ENCODE measurements around the gene IQCE.

Gene IQCE

DNA sequence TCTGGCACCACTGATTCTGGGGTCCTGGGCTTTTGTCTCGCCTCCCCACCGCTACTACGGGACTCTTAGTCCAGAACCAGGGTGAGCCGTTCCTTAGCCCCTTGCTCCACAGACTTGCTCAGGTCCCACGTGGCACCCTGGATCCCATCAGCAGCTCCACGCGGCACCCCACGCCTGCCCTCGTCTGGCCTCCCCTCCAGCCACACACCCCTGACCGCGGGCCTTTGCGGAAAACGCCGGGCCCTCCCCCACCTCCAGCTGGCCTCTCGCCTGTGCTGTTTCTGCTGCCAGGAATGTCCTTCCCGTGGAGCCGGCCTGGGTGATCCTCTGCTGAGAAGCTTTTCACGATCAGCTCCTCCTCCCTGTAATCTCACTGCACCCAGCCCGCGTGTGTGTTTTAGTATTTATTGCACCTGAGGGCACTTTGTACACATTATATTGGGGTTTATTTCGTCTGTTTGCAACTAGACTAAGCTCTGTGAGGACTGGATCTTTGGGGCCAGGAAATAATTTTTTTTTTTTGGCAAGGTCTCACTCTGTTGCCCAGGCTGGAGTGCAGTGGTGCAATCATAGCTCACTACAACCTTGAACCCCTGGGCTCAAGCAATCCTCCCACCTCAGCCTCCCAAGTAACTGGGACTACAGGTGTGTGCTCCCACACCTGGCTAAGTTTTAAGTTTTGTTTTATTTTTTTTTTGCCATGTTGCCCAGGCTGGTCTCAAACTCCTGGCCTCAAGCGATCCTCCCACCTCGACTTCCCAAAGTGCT lies 62.5 kb downstream of the IQCE start:
- DNase-seq: no peak

- no peak for DNase-seq
Measured at GRCh38 chr7:2621948-2622640, 63.3 kb downstream of the IQCE start.

DNA sequence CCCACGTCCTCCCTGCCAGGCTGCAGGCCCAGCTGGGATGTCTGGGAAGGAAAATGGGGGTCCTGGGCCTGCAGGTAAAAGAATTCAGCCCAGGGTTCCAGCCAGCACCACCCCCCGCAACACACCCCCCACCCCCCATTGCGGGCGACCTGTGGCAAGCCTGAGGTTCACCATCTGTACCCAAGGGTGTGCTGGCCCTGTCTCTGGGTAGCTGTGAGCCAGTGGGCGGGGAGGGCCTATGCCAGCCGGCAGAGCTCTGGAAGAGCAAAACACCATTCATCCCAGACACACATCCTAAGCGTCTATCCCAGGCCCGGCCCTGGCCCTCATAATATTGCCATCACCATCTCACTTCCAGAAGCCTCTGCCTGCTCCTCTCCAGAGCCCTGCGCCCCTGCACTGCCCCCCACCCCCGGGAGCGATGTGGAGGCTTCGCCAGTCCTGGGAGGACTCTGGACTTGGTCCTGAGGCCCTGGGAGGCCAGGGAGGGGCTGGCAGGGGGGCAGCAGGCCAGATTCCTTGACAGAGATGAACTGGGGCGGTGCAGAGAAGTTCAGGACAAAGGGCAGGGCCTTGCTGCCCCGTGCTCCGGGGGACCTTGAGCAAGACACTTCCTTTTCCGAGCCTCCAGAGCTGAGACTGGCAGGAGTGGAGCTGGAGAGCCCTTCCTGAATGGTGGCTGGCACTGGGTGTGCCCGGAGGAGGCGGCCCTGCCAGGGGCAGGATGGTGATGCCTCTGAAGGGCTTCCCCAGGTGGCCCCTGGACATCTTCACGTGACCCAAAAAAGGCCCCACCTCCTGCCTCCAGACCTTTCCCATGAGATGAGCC lies 64.3 kb downstream of the IQCE start:
- DNase-seq: no peak

GRCh38 chr7:2623698-2624014 lies 64.9 kb downstream of the IQCE start:
- no peak for DNase-seq

DNA sequence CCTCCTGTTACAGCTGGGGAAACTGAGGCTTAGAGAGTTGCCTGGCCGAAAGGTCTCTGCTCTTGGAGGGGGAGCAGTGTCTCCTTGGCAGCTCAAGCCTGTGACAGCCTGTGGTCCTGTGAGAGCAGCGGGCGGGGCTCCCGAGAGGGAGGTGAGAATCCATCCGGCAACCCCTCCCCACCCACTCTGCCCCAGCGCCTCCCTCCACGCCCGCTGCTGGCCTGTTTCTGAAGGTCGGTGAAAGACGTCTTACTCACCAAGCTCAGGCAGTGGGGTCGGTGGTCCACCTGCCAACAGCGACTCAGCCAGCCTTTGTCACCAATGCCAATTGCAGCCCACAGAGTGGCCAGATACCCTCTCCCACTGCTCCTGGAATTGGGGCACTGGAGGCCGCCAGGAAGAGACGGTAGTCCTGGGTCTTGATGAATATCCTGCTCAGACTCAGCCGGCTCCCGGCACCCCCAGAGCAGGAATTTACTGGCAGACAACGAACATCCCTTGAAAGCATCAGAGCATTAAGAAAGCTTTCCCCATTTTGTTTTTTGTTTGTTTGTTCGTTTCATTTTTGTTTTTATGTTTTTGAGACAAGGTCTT lies 65.6 kb downstream of the IQCE start:
- no peak for DNase-seq

DNA sequence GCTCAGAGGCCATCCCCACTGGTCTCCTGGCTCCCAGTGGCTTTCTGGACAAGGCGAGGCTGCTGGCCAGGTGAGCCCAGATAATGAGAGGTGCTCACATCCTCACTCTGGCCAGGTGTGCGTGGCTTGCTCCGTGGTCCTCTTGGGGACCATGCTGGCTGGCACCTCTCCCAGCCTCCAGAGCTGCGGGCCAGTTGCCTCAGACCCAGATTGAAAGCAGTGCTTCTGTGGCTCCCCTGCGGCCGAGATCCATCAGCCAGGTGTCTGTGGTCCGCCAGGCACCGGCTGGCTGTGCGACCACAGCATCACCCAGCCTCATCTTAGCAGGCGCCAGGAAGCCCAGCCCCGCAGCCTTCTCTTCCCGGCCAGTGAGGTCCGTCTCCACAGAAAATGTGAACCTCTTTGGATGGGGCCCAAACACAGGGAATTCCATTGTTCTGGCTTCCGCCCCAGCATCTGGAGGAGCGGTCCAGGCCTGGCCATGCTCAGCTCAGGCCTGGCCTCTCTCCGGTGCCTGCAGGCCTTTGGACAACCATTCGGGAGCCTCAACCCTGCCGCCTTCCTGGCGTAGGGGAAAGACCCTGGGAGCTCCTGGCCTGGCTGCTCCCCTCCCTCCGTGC lies 67.8 kb downstream of the IQCE start:
- DNase-seq: no peak

DNA sequence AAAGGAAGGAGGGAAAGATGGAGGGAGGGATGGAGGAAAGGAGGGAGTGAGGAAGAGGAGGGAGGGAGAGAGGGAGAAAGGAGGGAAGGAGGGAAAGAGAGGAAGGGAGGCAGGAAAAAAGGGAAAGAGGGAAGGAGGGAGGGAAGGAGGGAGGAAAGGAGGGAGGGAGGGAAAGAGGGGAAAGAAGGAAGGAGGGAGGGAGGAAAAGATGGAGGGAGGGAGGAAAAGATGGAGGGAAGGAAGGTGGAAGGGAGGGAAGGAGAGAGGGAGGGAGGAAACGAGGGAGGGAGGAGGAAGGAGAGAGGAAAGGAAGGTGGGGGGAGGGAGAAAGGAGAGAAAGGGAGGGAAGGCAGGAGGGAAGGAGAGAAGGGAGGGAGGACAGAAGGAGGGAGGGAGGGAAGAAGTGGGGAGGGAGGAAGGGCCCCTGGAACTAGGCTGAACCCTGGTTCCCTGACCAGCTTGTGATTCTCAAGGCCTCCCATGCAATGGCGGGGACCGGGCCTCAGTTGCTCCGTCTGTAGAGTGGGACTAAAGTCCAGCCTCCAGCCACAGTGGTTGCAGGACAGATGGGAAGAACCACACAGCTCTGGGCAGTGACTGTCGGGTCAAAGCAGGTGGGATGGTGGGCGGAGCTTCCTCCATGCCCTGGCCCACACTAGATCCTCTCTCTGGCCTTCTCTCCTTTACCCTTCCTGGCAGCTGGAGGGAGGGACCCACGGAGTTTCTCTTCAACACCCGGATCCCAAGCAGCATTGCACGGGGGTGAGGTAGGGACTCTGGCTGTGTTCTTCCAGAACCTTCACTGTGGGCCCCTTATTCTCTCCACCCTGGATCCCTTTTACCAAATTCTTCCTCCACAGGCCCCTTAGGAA lies 68.7 kb downstream of the IQCE start:
- no peak for DNase-seq

DNA sequence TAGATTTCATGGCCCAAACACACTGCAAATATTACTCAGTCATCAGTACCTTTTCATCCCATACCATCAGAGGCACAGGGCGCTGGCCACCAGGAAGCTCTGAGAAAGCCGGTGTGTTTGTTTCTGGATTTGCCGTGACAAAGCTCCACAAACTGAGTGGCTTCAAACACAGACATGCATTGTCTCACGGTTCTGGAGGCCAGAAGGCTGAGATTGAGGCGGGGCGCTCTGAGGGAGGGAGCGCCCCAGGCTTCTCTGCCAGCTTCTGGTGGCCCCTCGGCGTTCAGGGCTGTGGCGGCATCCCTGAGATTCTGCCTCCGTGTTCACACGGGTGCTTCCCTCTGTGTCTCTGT lies 69.3 kb downstream of the IQCE start:
- no peak for DNase-seq

DNA sequence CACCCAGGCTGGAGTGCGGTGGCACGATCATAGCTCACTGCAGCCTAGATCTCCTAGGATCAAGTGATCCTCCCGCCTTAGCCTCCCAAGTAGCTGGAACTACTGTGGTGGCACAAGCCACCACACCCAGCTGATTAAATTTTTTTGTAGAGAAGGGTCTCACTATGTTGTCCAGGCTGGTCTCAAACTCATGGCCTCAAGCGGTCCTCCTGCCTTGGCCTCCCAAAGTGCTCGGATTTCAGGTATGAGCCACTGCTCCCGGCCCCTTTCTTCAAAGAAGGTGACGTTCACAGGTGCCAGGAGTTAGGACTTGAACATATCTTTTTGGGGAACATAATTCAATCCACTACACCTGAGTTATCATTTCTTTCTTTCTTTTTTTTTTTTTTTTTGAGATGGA lies 70.1 kb downstream of the IQCE start:
- no peak for DNase-seq

GRCh38 chr7:2629746-2630681 lies 71.2 kb downstream of the IQCE start:
- no peak for DNase-seq

GRCh38 chr7:2631946-2632732 lies 73.4 kb downstream of the IQCE start, which contains the start of gene TTYH3:
TTYH3 (plus strand) TSS chr7:2631986; CDS start chr7:2632156, 170 bp downstream.
- no peak for DNase-seq

DNA sequence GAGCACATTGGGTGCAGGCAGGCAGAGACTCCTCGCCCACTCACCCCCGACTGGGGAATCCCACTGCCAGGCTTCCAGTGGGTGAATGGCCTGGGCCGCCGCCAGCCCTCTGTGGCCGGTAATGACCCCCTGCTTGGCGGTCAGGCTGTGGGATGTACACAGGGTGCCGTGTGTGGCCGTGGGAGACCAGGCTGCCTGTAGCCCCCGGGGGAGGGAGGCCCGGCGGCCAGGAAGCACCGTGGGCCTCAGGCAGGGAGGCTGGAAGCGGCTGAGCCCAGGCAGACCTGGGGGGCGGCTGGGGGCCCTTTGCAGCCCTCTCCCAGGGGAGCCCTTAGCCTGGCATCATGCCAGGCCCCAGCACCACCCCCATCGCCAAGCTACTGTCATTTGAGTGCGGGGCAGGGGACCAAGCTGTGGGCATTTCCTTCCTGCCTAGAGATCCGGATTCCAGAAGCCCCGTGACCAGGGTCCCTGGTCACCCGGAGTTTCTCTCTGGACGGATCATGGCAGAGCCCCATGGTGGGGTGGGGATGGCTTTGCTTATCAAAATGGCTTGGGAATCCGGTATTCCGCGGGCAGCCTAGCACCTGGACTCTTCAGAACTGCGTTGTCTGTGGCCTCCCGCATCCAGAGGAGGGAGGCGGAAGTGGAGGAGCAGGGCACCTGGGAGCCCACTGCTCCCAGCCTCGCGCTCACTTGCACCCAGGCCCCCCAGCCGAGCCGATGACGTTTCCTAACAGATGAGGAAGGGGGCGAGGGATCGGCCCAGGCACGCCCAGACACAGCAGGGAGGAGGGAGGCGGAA lies 74.2 kb downstream of the IQCE start:
- DNase-seq: no peak

DNA sequence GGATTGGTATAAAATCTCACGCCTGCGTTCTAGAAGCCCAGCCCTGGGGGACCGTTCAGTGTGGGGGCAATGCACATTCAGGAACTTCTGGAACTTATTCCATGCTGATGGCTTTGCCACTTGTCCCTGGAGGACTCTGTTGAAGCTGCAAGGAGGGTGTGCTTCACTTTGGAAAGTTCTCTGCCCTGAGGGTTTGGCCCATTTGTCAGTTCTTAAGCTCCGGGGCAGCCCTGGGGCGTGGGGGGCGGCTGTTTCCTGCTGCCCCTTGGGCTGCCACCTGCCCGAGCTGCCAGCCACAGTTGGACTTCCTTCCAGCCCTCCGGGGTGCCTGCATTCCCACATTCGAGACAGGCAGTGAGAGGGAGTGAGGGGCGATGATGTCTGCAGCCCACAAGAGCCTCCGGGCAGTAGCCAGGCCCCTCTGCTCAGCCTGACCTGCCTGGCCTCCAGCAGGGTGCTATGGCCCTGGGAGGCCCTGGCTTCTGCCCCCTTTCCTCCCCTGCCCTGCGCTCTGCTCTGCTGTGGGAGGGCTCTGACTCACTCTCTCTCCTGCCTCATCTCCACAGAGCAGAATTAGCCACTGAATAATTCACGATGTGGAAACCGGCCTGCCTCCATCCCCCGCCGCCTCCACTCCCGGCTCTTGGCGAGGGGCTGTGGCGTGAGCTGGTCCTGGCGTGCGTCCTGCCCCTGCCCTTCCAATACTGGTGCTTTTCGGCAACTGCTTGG lies 74.9 kb downstream of the IQCE start:
- no peak for DNase-seq

GRCh38 chr7:2634267-2635145 lies 75.7 kb downstream of the IQCE start:
- DNase-seq: no peak

- DNase-seq: no peak
Measured at GRCh38 chr7:2635148-2635668, 76.4 kb downstream of the IQCE start.

DNA sequence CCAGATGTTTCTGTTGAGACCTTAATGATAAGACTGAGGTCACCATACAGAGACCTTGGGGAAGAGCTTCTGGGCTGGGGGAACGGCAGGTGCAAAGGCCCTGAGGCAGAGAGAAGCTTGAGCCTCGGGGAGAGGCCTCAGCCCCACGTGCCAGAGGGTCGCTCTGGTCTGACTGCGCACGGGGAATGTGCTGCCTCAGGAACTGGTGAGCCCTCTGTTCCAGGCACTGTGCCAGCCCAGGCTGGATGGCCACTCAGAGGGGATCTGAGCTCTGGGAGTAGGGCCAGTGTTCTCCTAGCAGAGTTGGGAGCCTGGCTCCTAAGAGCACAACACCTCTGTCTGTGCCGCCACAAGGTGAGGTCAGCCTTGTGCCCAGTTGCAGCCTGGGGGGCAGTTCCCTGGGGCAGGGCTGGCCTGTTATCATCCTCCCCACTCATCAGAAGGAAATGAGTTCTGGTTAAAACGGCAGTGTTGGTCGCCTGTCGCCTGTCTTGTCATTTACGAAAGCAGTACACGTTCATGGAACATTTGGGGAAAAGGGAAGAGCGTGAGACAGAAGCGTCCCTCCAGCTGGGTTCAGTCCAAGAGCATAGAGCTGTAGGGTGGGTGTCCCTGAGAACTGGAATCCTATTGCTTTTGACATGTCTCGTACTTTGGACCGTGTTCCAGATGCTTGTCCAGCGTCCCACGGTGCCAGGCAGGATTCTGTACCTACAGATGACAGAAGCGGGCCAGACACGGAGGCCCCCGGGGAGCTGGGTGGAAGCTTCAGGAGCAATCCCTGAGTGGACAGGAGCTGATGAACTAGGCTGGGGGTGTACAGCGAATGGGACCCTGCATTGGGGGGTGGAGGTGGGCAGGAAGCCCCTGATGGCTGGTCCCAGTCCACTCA lies 77.3 kb downstream of the IQCE start:
- DNase-seq: no peak
